Motor neuron (in vitro differentiated cells): ENCODE measurements around the gene FIP1L1. TPM values are rescaled to one million over a fixed set of nuclear protein-coding genes. Genes with fewer than 3 reads are reported as not detected.
A peak's percentile ranks its signal among the peaks of the same experiment; 100 is the strongest.
"Not testable (repeated sequence)": the region's sequence is repeated elsewhere in the genome, so short reads cannot be mapped to it uniquely, and the experiment has no call there.

Experiments used
- ATAC-seq, 8 experiments: fragments of 200-7000 bp; cut with Tn5 transposase; replicated peaks in 6 of 8; 2 replicates each; pipeline ENCODE4 v1.8.0; 2021; ENCODE audit warnings: mild to moderate bottlenecking in 8 of 8, moderate library complexity in 8 of 8
- H3K27ac ChIP-seq, 2 donors: fragments of 250-450 bp; sonication (Bioruptor Pico); 2 replicates each; pipeline ENCODE4 v1.9.0; 2021; ENCODE audit warnings: antibody characterized with exemption in 2 of 2, mild to moderate bottlenecking in 2 of 2, moderate library complexity in 1 of 2
- H3K4me1 ChIP-seq, 2 donors: fragments of 250-450 bp; sonication (Bioruptor Pico); replicated peaks in 1 of 2; 2 replicates each; pipeline ENCODE4 v1.6.1; 2021; ENCODE audit warnings: antibody characterized with exemption in 2 of 2, mild to moderate bottlenecking in 2 of 2, moderate library complexity in 1 of 2
- H3K4me3 ChIP-seq, 5 donors: fragments of 250-450 bp; sonication (Bioruptor Pico); 2 replicates each; pipeline ENCODE4 v1.9.0; 2021; ENCODE audit warnings: antibody characterized with exemption in 5 of 5, mild to moderate bottlenecking in 5 of 5, moderate library complexity in 4 of 5
- WGBS, 10 experiments: fragments of 450-650 bp; shearing (Covaris generic); methylation state at CpG; one replicate each; pipeline ENCODE4 v1.0.0; 2022; 5-methylcytosine and 5-hydroxymethylcytosine counted together
- in situ Hi-C, 9 experiments: fragments of 400-800 bp; cut with MboI; loops; one replicate each; pipeline ENCODE4 v1.15.0; 2021; ENCODE audit warnings: low sequenced_read_pairs in 9 of 9, low pct_unique_long_range_greater_than_20kb in 2 of 9; ENCODE audit not compliant: unreplicated experiment in 9 of 9
- total RNA-seq, 8 experiments: library from RNA; unstranded; fragments of 300-600 nt; gene quantifications; 2 replicates each; pipeline versions ENCODE4 v1.2.3 to v1.2.4, GENCODE V29; 2022

Gene FIP1L1
- total RNA-seq, 8 experiments from 2014 or later = 49.1 to 84.2 (median 59.0) TPM

GRCh38 chr4:53365121-53365485 is 12.3 kb upstream of the FIP1L1 start:
- peak overlapping the region; percentile 82 to 98 for H3K27ac ChIP-seq
- in situ Hi-C loops = loop anchor here in 3 of 9 experiments (25.0 kb wide), 2 partner anchors 153 to 353 kb away; no protein-coding TSS in a partner anchor
- peak; percentile 41 to 73 (median 57) for ATAC-seq

DNA sequence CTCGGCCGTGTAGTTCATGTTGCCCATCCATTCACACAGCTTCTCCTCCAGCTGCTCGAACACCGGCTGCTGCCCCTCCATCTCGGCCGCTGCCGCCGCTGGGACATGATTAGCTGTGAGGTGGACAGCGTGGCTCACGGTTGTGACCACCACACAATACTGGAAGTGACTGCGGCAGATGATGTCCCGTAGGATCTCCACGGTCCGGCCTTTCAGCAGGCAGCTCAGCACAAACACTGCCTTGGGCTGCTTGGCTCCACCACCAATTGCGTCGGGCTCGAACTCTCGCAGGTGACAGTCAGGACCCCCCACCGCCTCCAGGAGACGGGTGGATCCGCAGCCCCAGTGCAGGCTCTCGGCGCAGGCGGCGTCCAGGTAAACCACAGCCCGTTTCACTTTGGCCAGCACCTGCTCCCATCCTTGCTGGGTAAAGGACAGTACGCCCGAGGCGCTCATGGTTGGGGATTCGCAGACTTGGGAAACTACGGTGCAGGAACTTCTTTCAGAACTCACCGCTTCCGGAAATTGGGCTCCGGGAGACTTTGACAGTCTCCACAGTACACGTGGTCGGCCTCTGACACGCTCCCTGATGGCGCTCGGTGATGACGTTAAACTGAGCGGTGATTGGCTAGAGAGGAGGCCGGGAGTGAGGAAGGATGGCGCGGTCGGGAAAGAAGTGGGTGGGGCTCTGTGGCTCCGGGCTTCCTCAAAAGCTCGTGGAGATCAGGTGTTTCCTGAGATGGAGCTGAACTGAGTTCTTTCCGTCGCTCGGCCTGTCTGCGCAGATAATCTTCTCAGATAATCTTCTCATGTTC is 11.7 kb upstream of the FIP1L1 start, which contains the start of gene SCFD2:
Gene SCFD2 (minus strand): TSS at position 576 of the 815 bp plus-strand sequence.
- in situ Hi-C loops = loop anchor here in 3 of 9 experiments (25.0 kb wide), 2 partner anchors 153 to 353 kb away; no protein-coding TSS in a partner anchor
- Histone ChIP-seq H3K4me1 (peaks cover 11 to 40% of the 10 kb centered on the region in 2 donors), H3K4me3 (peak within 1 kb of the TSS; percentile 57 to 99 (median 90)), H3K27ac (peak within 1 kb of the TSS; percentile 82 to 98)
- 0 to 18% (median 2%) methylated on average over 2 to 14 of the region's 51 CpGs; no CpG with 5 or more reads in 2 of the 10 experiments for whole genome bisulfite sequencing, 10 experiments
- peak; percentile 93 to 99 (median 98) for ATAC-seq

More at GRCh38 chr4:53365121-53365485, 12.3 kb upstream of the FIP1L1 start:
- WGBS, 10 experiments = 0 to 4% (median 0%) methylated on average over 1 to 6 of the region's 8 CpGs; no CpG with 5 or more reads in 3 of the 10 experiments
- Histone ChIP-seq H3K4me3 (peak overlapping the region; percentile 57 to 99 (median 90)), H3K4me1 (peaks cover 15 to 46% of the 10 kb centered on the region in 2 donors)

- 0 to 65% (median 39%) methylated on average over 3 to 7 of the region's 8 CpGs; no CpG with 5 or more reads in 2 of the 10 experiments for WGBS, 10 experiments
Observed at GRCh38 chr4:53366301-53366716, 11.1 kb upstream of the FIP1L1 start.

GRCh38 chr4:53367721-53368120 is 9.7 kb upstream of the FIP1L1 start:
- in situ Hi-C loops = loop anchor here in 3 of 9 experiments (25.0 kb wide), 2 partner anchors 155 to 355 kb away; no protein-coding TSS in a partner anchor
- ATAC-seq = no peak
- peaks cover 4 to 21% of the 10 kb centered on the region in 2 donors for H3K4me1 ChIP-seq
- no peak overlapping the region for H3K27ac ChIP-seq
- WGBS, 10 experiments = 0 to 95% (median 66%) methylated on average over 1 to 2 of the region's 2 CpGs; no CpG with 5 or more reads in 1 of the 10 experiments
- no peak overlapping the region for H3K4me3 ChIP-seq

More at GRCh38 chr4:53366301-53366716, 11.1 kb upstream of the FIP1L1 start:
- ATAC-seq = no peak
- Histone ChIP-seq H3K4me3 (peak overlapping the region; percentile 57 to 99 (median 90)), H3K27ac (peak overlapping the region; percentile 33 to 74), H3K4me1 (peaks cover 10 to 34% of the 10 kb centered on the region in 2 donors)
- in situ Hi-C loops = loop anchor here in 3 of 9 experiments (25.0 kb wide), 2 partner anchors 154 to 354 kb away; no protein-coding TSS in a partner anchor

DNA sequence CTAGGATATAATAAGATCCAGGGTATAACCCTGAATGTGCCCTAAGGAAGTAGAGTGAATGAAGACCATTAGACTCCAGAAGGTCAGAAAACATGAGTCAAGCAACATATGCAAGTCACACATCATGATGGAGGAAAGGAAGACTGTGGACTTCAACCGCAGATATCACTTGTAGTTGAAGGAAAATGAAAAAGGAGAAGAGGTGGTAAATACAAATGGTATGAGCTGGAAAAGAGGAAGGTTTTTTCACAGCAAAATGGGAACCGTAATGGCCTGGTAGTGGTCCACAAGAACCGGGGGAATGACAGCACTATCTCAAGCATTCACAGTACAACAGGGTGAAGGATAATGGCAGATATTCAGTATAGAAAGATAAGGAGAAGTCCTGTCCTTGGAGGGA is 6.4 kb upstream of the FIP1L1 start:
- in situ Hi-C loops = loop anchor here in 3 of 9 experiments (25.0 kb wide), 2 partner anchors 159 to 359 kb away; no protein-coding TSS in a partner anchor
- H3K4me3 ChIP-seq = no peak overlapping the region
- H3K4me1 ChIP-seq = peaks cover 4 to 6% of the 10 kb centered on the region in 2 donors
- ATAC-seq = no peak
- 66 to 100% (median 87%) methylated on average over 2 to 3 of the region's 3 CpGs for WGBS, 10 experiments
- no peak overlapping the region for H3K27ac ChIP-seq

DNA sequence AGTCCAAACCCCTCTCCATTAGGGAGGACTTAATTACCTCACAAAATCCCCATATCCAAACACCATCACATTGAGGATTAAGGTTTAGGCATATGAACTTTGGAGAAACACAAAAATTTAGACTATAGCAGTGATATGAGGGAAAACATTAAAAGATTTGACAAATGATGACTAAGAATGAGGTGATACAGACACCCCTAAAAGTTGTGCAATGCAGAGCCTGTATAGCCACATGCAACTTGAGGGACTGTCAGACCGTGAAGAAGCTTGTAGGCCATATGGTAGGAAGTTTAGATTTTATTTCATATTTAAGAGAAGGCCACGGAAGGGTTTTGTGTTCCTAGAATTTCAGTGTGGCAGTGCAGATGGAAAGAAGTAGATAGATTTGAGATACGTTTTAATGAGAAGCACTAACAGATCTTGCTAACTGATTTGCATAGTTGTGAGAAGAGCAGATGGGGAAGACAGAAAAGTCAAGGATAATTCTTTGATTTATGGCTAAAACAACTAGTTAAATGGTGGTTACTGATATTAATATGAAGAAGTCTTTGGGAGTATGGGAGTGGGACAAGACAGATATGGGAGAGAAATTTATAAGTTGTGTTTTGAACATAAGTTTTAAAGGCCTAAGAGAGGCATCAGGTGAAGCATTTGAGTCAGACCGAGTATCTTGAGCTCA is 5.5 kb upstream of the FIP1L1 start:
- 21 to 93% (median 69%) methylated on average over 2 to 4 of the region's 4 CpGs for WGBS, 10 experiments
- in situ Hi-C loops = loop anchor here in 3 of 9 experiments (25.0 kb wide), 2 partner anchors 160 to 360 kb away; no protein-coding TSS in a partner anchor
- ATAC-seq = no peak
- no peak overlapping the region for H3K4me3 ChIP-seq
- H3K27ac ChIP-seq = no peak overlapping the region
- peaks cover 2 to 4% of the 10 kb centered on the region in 2 donors for H3K4me1 ChIP-seq

- no peak overlapping the region for H3K4me3 ChIP-seq
- in situ Hi-C loops = loop anchor here in 3 of 9 experiments (25.0 kb wide), 2 partner anchors 163 to 363 kb away; no protein-coding TSS in a partner anchor
- 42 to 79% (median 61%) methylated on average over 2 to 4 of the region's 4 CpGs; no CpG with 5 or more reads in 1 of the 10 experiments for WGBS, 10 experiments
- no peak overlapping the region for H3K27ac ChIP-seq
- peaks cover 5 to 15% of the 10 kb centered on the region in 2 donors for H3K4me1 ChIP-seq
- ATAC-seq = no peak
Observed at GRCh38 chr4:53374777-53375258, 2.6 kb upstream of the FIP1L1 start.

DNA sequence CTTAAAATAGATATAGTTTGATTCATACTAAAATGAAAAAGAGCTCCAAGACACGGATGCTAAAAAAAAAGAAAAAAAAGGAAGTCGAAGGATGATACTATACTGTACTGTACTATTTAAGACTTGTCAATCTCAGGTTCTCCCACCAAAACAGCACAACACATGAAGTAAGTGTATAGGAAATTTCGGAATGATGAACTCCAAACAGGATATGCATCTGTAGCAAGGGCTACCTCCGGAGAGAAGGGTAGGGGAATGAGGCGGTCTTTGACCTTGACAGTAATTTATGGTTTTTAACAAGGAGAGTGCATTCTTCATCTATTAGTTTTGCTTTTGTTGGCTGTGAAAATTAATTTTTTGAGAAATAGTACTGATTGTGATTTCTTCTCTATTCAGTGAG is 541 bp upstream of the FIP1L1 start:
- peaks cover 5 to 15% of the 10 kb centered on the region in 2 donors for H3K4me1 ChIP-seq
- peak in 1 of 8 experiments; percentile 4 for ATAC-seq
- in situ Hi-C loops = no loop called here
- peak overlapping the region; percentile 57 to 58 for H3K27ac ChIP-seq
- WGBS, 10 experiments = 21 to 100% (median 75%) methylated on average over 2 to 5 of the region's 5 CpGs; no CpG with 5 or more reads in 1 of the 10 experiments
- H3K4me3 ChIP-seq = peak overlapping the region; percentile 71 to 97 (median 77)

DNA sequence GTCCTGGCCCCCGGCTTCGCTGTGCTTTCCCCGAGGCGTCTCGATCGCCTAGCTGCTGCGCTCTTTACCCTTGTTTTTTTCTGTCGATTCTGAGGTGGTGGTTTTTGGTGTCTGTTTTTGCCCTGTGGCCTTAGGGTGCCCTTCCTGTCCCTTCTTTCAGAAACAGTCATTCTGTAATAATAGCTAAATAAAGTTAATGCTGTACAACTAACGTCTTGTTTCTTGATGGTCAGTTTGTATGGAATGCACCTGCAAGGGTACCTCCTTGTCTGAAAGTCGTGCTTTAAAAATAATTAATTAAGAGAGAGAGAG is 686 bp downstream of the FIP1L1 start:
- H3K27ac ChIP-seq = peak overlapping the region; percentile 84
- 0% methylated on average over 1 to 7 of the region's 10 CpGs; no CpG with 5 or more reads in 2 of the 10 experiments for WGBS, 10 experiments
- in situ Hi-C loops = no loop called here
- H3K4me3 ChIP-seq = peak overlapping the region; percentile 71 to 97 (median 77)
- no peak for ATAC-seq
- H3K4me1 ChIP-seq = peaks cover 5 to 15% of the 10 kb centered on the region in 2 donors

DNA sequence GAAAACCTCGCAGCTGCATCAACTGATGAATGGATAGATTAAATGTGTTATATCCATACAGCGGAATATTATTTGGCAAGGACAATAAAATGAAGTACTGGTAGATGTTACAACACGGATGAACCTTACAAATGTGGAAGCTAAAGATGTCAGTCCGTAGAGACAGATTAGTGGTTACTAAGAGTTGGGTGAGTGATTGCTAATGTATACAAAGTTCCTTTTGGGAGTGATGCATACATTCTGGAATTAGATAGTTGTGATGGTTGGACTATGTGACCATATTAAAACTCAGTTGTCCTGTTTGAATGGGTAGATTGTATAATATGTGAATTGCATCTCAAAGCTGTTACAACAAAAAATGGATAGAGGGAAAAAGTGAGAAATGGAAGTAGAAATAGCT is 2.8 kb downstream of the FIP1L1 start:
- Histone ChIP-seq H3K4me3 (no peak overlapping the region), H3K4me1 (peaks cover 5 to 15% of the 10 kb centered on the region in 2 donors), H3K27ac (no peak overlapping the region)
- ATAC-seq = no peak
- in situ Hi-C loops = no loop called here
- WGBS, 10 experiments = 83 to 100% (median 95%) methylated on average over 2 to 4 of the region's 4 CpGs; no CpG with 5 or more reads in 2 of the 10 experiments

- H3K4me3 ChIP-seq, H3K27ac ChIP-seq, ATAC-seq, in situ Hi-C loops, H3K4me1 ChIP-seq: not testable (repeated sequence)
- WGBS, 10 experiments = 96 to 100% (median 100%) methylated on average over 1 to 6 of the region's 11 CpGs; no CpG with 5 or more reads in 5 of the 10 experiments
Observed at GRCh38 chr4:53409479-53409878, 32.0 kb downstream of the FIP1L1 start.

DNA sequence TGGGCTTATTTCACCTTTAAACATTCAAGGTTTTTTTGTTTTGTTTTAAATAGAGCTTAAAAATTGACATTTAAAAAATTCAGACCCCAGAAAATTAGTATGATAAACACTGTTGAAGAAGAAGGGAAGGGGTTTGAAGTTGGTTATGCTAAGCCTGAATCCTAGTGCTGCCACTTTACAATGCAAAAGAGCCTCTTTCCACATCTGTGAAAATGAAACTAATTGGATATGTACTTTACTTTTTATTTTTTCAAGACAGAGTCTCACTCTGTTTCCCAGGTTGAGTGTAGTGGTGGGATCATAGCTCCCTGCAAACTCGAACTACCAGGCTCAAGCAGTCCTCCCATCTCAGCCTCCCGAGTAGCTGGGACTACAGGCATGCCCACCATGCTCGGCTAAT is 41.8 kb downstream of the FIP1L1 start:
- Histone ChIP-seq H3K4me3 (no peak overlapping the region), H3K4me1 (no peaks in the 10 kb centered on the region), H3K27ac (no peak overlapping the region)
- in situ Hi-C loops = no loop called here
- 60 to 100% (median 89%) methylated on average over 1 to 3 of the region's 3 CpGs; no CpG with 5 or more reads in 5 of the 10 experiments for WGBS, 10 experiments
- peak in 3 of 8 experiments; percentile 77 to 83 (median 82) for ATAC-seq
